ENCODE data around the gene CARMIL3.

The CARMIL3 gene

GRCh38 chr14:24117179-24117578 is 65.4 kb downstream of the CARMIL3 start:
- TF ChIP-seq, protein P1, sequence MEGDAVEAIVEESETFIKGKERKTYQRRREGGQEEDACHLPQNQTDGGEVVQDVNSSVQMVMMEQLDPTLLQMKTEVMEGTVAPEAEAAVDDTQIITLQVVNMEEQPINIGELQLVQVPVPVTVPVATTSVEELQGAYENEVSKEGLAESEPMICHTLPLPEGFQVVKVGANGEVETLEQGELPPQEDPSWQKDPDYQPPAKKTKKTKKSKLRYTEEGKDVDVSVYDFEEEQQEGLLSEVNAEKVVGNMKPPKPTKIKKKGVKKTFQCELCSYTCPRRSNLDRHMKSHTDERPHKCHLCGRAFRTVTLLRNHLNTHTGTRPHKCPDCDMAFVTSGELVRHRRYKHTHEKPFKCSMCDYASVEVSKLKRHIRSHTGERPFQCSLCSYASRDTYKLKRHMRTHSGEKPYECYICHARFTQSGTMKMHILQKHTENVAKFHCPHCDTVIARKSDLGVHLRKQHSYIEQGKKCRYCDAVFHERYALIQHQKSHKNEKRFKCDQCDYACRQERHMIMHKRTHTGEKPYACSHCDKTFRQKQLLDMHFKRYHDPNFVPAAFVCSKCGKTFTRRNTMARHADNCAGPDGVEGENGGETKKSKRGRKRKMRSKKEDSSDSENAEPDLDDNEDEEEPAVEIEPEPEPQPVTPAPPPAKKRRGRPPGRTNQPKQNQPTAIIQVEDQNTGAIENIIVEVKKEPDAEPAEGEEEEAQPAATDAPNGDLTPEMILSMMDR (IDR thresholded peaks at IDR 0.05; ENCODE audit: insufficient read depth, missing control alignments): no peak
- DNase-seq (ENCODE audit: insufficient read length, low spot score) (no peak), FAIRE-seq (no peak)
